K562 (cell line): ENCODE data around the gene UBE2Q1. TPM values are rescaled to one million over a fixed set of nuclear protein-coding genes. Genes with fewer than 3 reads are reported as not detected.

Source experiments
- ELF1 ChIP-seq: fragments of 200-800 bp; sonication (Bioruptor generic); IDR thresholded peaks from 2 replicates; pipeline ENCODE4 v1.6.1; 2016; ENCODE audit warnings: missing genetic modification characterization, missing compliant biosample characterization
- FOXA3 ChIP-seq, 2 experiments: fragments of 450-650 bp in 1 of 2; sonication (generic) in 1 of 2; formaldehyde crosslinking; IDR thresholded peaks in 1 of 2; conservative IDR thresholded peaks in 1 of 2; 2 replicates each; pipeline versions ENCODE4 v1.4.0 to v1.8.0; 2020 to 2022; ENCODE audit warnings: mild to moderate bottlenecking in 2 of 2, missing genetic modification reagents in 1 of 2
- IRF1 ChIP-seq: sonication (generic); formaldehyde crosslinking; IDR thresholded peaks from 2 replicates; pipeline ENCODE4 v1.8.0; 2022; ENCODE audit warnings: missing genetic modification reagents, mild to moderate bottlenecking, borderline replicate concordance
- KDM5B ChIP-seq: fragments of 200-600 bp; sonication (generic); IDR thresholded peaks from 2 replicates; pipeline ENCODE4 v1.6.1; 2012; ENCODE audit warnings: low read depth, mild to moderate bottlenecking, moderate library complexity, low read length, control low read depth, inconsistent platforms; ENCODE audit not compliant: insufficient replicate concordance
- SAP30 ChIP-seq: fragments of 200-600 bp; sonication (generic); IDR thresholded peaks from 2 replicates; pipeline ENCODE4 v1.6.1; 2012; ENCODE audit warnings: borderline replicate concordance, low read depth, mild to moderate bottlenecking, moderate library complexity, low read length, control low read depth, inconsistent platforms; ENCODE audit not compliant: insufficient read depth, poor library complexity, severe bottlenecking
- STAG1 ChIP-seq: sonication (generic); formaldehyde crosslinking; IDR thresholded peaks from 2 replicates; pipeline ENCODE4 v1.5.0; 2020; ENCODE audit warnings: missing genetic modification reagents, borderline replicate concordance
- ZNF507 ChIP-seq: conservative IDR thresholded peaks from 2 replicates; pipeline ENCODE4 v1.6.1; 2017; ENCODE audit warnings: missing genetic modification characterization, missing compliant biosample characterization
- ZNF609 ChIP-seq: sonication (generic); formaldehyde crosslinking; IDR thresholded peaks from 2 replicates; pipeline ENCODE4 v1.8.1; 2023; ENCODE audit warnings: missing genetic modification reagents, mild to moderate bottlenecking, borderline replicate concordance
- polyA plus RNA-seq, 8 experiments: library from polyadenylated mRNA; depleted of rRNA in 4 of 8; stranded (reverse) in 5 of 8; unstranded in 3 of 8; fragments of >200 nt; fragmentation: Nextera tagmentation in 2 of 8; fragmentation: Illumina TruSeq in 1 of 8; extraction: Ambion mirVana in 2 of 8; extraction: Trizol in 1 of 8; gene quantifications; 2 replicates each; pipeline versions ENCODE4 v1.2.1 to v1.2.3, GENCODE V29; 2011 to 2014; ENCODE audit warnings: inconsistent platforms in 1 of 8, missing spikeins in 1 of 8
- total RNA-seq, 7 experiments: library from RNA; depleted of rRNA in 6 of 7; stranded (reverse); fragments of >200 nt in 6 of 7; fragmentation: Illumina TruSeq in 2 of 7; extraction: Trizol in 2 of 7; gene quantifications; 2 replicates each; pipeline versions ENCODE4 v1.2.1 to v1.2.3, GENCODE V29; 2011 to 2021; ENCODE audit warnings: low replicate concordance in 1 of 7
- TF ChIP-seq, protein P1 (sequence below), 2 experiments: fragments of 250-450 bp in 1 of 2; fragments of 450-650 bp in 1 of 2; sonication (Bioruptor Pico) in 1 of 2; IDR thresholded peaks; 2 replicates each; pipeline versions ENCODE4 v1.6.1 to v1.8.0; 2016 to 2021; ENCODE audit warnings: mild to moderate bottlenecking in 2 of 2, moderate library complexity in 2 of 2, missing compliant biosample characterization in 1 of 2, missing genetic modification characterization in 1 of 2

UBE2Q1 gene
- total and polyA plus RNA-seq, 9 of the 15 experiments (the other 6 are each of a cell fraction or from before 2014, with no cell fraction given) = 8.0 to 58.8 (median 27.6) TPM

GRCh38 chr1:154556422-154556821 lies 2.0 kb downstream of the UBE2Q1 start (continued):
- TF ChIP-seq IRF1 (CRISPR knock-in tag) (no peak), SAP30 (no peak), ZNF609 (CRISPR knock-in tag) (no peak), STAG1 (CRISPR knock-in tag) (no peak), ELF1 (tag) (no peak), ZNF507 (no peak), KDM5B (no peak), FOXA3 (CRISPR knock-in tag; conservative IDR thresholded peaks at IDR 0.05 in 1 of 2, IDR thresholded peaks at IDR 0.05 in 1 of 2) (no peak)
- TF ChIP-seq, protein P1, sequence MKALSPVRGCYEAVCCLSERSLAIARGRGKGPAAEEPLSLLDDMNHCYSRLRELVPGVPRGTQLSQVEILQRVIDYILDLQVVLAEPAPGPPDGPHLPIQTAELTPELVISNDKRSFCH (CRISPR knock-in tag; IDR thresholded peaks at IDR 0.05) = no peak
- TF ChIP-seq, protein P1 (tag; IDR thresholded peaks at IDR 0.05) = no peak
